Activated naive CD8-positive, alpha-beta T cell (primary cell): Measurements from ENCODE around the gene CDYL.

Experiments used
- H3K27ac Mint-ChIP-seq: one replicate; pipeline ENCODE4 v1.8.0; 2021; ENCODE audit warnings: mixed read lengths
- H3K27me3 Mint-ChIP-seq: one replicate; pipeline ENCODE4 v1.8.0; 2021; ENCODE audit warnings: mixed read lengths
- H3K36me3 Mint-ChIP-seq: one replicate; pipeline ENCODE4 v1.8.0; 2021; ENCODE audit warnings: mixed read lengths
- H3K4me1 Mint-ChIP-seq: one replicate; pipeline ENCODE4 v1.8.0; 2021; ENCODE audit warnings: low read depth, mixed read lengths
- H3K4me3 Mint-ChIP-seq: one replicate; pipeline ENCODE4 v1.8.0; 2021; ENCODE audit warnings: mild to moderate bottlenecking, mixed read lengths
- H3K9me3 Mint-ChIP-seq: one replicate; pipeline ENCODE4 v1.8.0; 2021; ENCODE audit warnings: low read depth, mixed read lengths

The CDYL gene

GRCh38 chr6:4920914-4921410, 144.8 kb downstream of the CDYL start:
- peaks cover 12% of the 10 kb centered on the region for H3K36me3 Mint-ChIP-seq
- peaks cover 58% of the 10 kb centered on the region for H3K4me1 Mint-ChIP-seq
- H3K9me3 Mint-ChIP-seq = no peaks in the 10 kb centered on the region
- no peak overlapping the region for H3K27ac Mint-ChIP-seq
- no peaks in the 10 kb centered on the region for H3K27me3 Mint-ChIP-seq
- H3K4me3 Mint-ChIP-seq = no peak overlapping the region

GRCh38 chr6:4922488-4923037, 146.4 kb downstream of the CDYL start:
- Mint-ChIP-seq H3K4me3 (no peak overlapping the region), H3K27me3 (no peaks in the 10 kb centered on the region), H3K27ac (no peak overlapping the region), H3K36me3 (peaks cover 12% of the 10 kb centered on the region), H3K9me3 (no peaks in the 10 kb centered on the region), H3K4me1 (peaks cover 45% of the 10 kb centered on the region)

GRCh38 chr6:4923081-4923480, 146.9 kb downstream of the CDYL start:
- H3K4me1 Mint-ChIP-seq = peaks cover 44% of the 10 kb centered on the region
- no peaks in the 10 kb centered on the region for H3K9me3 Mint-ChIP-seq
- peaks cover 12% of the 10 kb centered on the region for H3K36me3 Mint-ChIP-seq
- no peak overlapping the region for H3K27ac Mint-ChIP-seq
- no peaks in the 10 kb centered on the region for H3K27me3 Mint-ChIP-seq
- H3K4me3 Mint-ChIP-seq = no peak overlapping the region

GRCh38 chr6:4924661-4925271, 148.6 kb downstream of the CDYL start:
- Mint-ChIP-seq H3K27me3 (no peaks in the 10 kb centered on the region), H3K36me3 (peaks cover 12% of the 10 kb centered on the region), H3K27ac (no peak overlapping the region), H3K9me3 (no peaks in the 10 kb centered on the region), H3K4me3 (no peak overlapping the region), H3K4me1 (peaks cover 48% of the 10 kb centered on the region)

GRCh38 chr6:4925580-4925979, 149.4 kb downstream of the CDYL start:
- H3K27ac Mint-ChIP-seq = no peak overlapping the region
- H3K4me3 Mint-ChIP-seq = no peak overlapping the region
- peaks cover 53% of the 10 kb centered on the region for H3K4me1 Mint-ChIP-seq
- H3K9me3 Mint-ChIP-seq = no peaks in the 10 kb centered on the region
- H3K36me3 Mint-ChIP-seq = peaks cover 12% of the 10 kb centered on the region
- no peaks in the 10 kb centered on the region for H3K27me3 Mint-ChIP-seq

- peaks cover 8% of the 10 kb centered on the region for H3K36me3 Mint-ChIP-seq
- peaks cover 61% of the 10 kb centered on the region for H3K4me1 Mint-ChIP-seq
- no peaks in the 10 kb centered on the region for H3K27me3 Mint-ChIP-seq
- no peak overlapping the region for H3K4me3 Mint-ChIP-seq
- no peaks in the 10 kb centered on the region for H3K9me3 Mint-ChIP-seq
- no peak overlapping the region for H3K27ac Mint-ChIP-seq
Measured at GRCh38 chr6:4928426-4928825, 152.2 kb downstream of the CDYL start.

- Mint-ChIP-seq H3K4me3 (no peak overlapping the region), H3K36me3 (peaks cover 6% of the 10 kb centered on the region), H3K4me1 (peaks cover 64% of the 10 kb centered on the region), H3K27me3 (no peaks in the 10 kb centered on the region), H3K9me3 (no peaks in the 10 kb centered on the region), H3K27ac (no peak overlapping the region)
Measured at GRCh38 chr6:4929097-4929718, 153.0 kb downstream of the CDYL start.

- H3K4me3 Mint-ChIP-seq = no peak overlapping the region
- H3K27ac Mint-ChIP-seq = no peak overlapping the region
- H3K9me3 Mint-ChIP-seq = no peaks in the 10 kb centered on the region
- H3K4me1 Mint-ChIP-seq = peaks cover 63% of the 10 kb centered on the region
- H3K27me3 Mint-ChIP-seq = no peaks in the 10 kb centered on the region
- H3K36me3 Mint-ChIP-seq = peaks cover 3% of the 10 kb centered on the region
Measured at GRCh38 chr6:4930025-4930691, 154.0 kb downstream of the CDYL start.

GRCh38 chr6:4931530-4932227, 155.5 kb downstream of the CDYL start:
- Mint-ChIP-seq H3K27ac (no peak overlapping the region), H3K27me3 (no peaks in the 10 kb centered on the region), H3K4me1 (peaks cover 74% of the 10 kb centered on the region), H3K9me3 (no peaks in the 10 kb centered on the region), H3K36me3 (peaks cover 3% of the 10 kb centered on the region), H3K4me3 (no peak overlapping the region)

- no peaks in the 10 kb centered on the region for H3K9me3 Mint-ChIP-seq
- H3K4me3 Mint-ChIP-seq = no peak overlapping the region
- H3K36me3 Mint-ChIP-seq = peaks cover 3% of the 10 kb centered on the region
- H3K27me3 Mint-ChIP-seq = no peaks in the 10 kb centered on the region
- H3K27ac Mint-ChIP-seq = peak overlapping the region; percentile 30
- peaks cover 71% of the 10 kb centered on the region for H3K4me1 Mint-ChIP-seq
Measured at GRCh38 chr6:4932228-4932903, 156.2 kb downstream of the CDYL start.

GRCh38 chr6:4935486-4935885, 159.3 kb downstream of the CDYL start:
- Mint-ChIP-seq H3K4me3 (peak overlapping the region; percentile 5), H3K4me1 (peaks cover 61% of the 10 kb centered on the region), H3K27me3 (no peaks in the 10 kb centered on the region), H3K9me3 (no peaks in the 10 kb centered on the region), H3K36me3 (peaks cover 10% of the 10 kb centered on the region), H3K27ac (peak overlapping the region; percentile 41)

GRCh38 chr6:4935975-4936680, 159.9 kb downstream of the CDYL start:
- H3K36me3 Mint-ChIP-seq = peaks cover 8% of the 10 kb centered on the region
- H3K9me3 Mint-ChIP-seq = no peaks in the 10 kb centered on the region
- H3K27me3 Mint-ChIP-seq = no peaks in the 10 kb centered on the region
- peak overlapping the region; percentile 6 for H3K27ac Mint-ChIP-seq
- peaks cover 64% of the 10 kb centered on the region for H3K4me1 Mint-ChIP-seq
- no peak overlapping the region for H3K4me3 Mint-ChIP-seq

- Mint-ChIP-seq H3K4me1 (peaks cover 64% of the 10 kb centered on the region), H3K4me3 (no peak overlapping the region), H3K36me3 (peaks cover 7% of the 10 kb centered on the region), H3K9me3 (no peaks in the 10 kb centered on the region), H3K27me3 (no peaks in the 10 kb centered on the region), H3K27ac (no peak overlapping the region)
Measured at GRCh38 chr6:4936681-4937041, 160.5 kb downstream of the CDYL start.

- no peak overlapping the region for H3K4me3 Mint-ChIP-seq
- H3K36me3 Mint-ChIP-seq = peaks cover 10% of the 10 kb centered on the region
- no peaks in the 10 kb centered on the region for H3K27me3 Mint-ChIP-seq
- no peaks in the 10 kb centered on the region for H3K9me3 Mint-ChIP-seq
- peaks cover 69% of the 10 kb centered on the region for H3K4me1 Mint-ChIP-seq
- H3K27ac Mint-ChIP-seq = no peak overlapping the region
Measured at GRCh38 chr6:4937414-4937813, 161.2 kb downstream of the CDYL start.
